Trophoblast cell (in vitro differentiated cells and primary cell): ENCODE results near the gene KCNJ15.
"Not testable (repeated sequence)": the region's sequence is repeated elsewhere in the genome, so short reads cannot be mapped to it uniquely, and the experiment has no call there.

Experiments
- DNase-seq, 2 donors: peaks; one replicate each; pipeline ENCODE4 v3.0.0-alpha.2; 2016
- H2AFZ ChIP-seq: 2 replicates; pipeline ENCODE4 v1.6.1; 2013; ENCODE audit warnings: low read length, moderate library complexity, mild to moderate bottlenecking; ENCODE audit not compliant: insufficient read depth, poor library complexity
- H2AK5ac ChIP-seq: 2 replicates; pipeline ENCODE4 v1.6.1; 2013; ENCODE audit warnings: mild to moderate bottlenecking, low read length
- H2BK120ac ChIP-seq: 2 replicates; pipeline ENCODE4 v1.6.1; 2013; ENCODE audit warnings: low read length, mild to moderate bottlenecking, moderate library complexity; ENCODE audit not compliant: insufficient read depth, poor library complexity
- H2BK12ac ChIP-seq: 2 replicates; pipeline ENCODE4 v1.6.1; 2013; ENCODE audit warnings: mild to moderate bottlenecking, low read length, moderate library complexity
- H2BK5ac ChIP-seq: 2 replicates; pipeline ENCODE4 v1.6.1; 2013; ENCODE audit warnings: low read length, low read depth, moderate library complexity, mild to moderate bottlenecking; ENCODE audit not compliant: poor library complexity
- H3K14ac ChIP-seq: 2 replicates; pipeline ENCODE4 v1.6.1; 2013; ENCODE audit warnings: mild to moderate bottlenecking, low read length
- H3K18ac ChIP-seq: 2 replicates; pipeline ENCODE4 v1.6.1; 2013; ENCODE audit warnings: mild to moderate bottlenecking, low read length
- H3K23ac ChIP-seq: 2 replicates; pipeline ENCODE4 v1.6.1; 2013; ENCODE audit warnings: low read length
- H3K27ac ChIP-seq: 2 replicates; pipeline ENCODE4 v1.5.1; 2013; ENCODE audit warnings: low read depth, mild to moderate bottlenecking, inconsistent platforms, low read length, moderate library complexity
- H3K27me3 ChIP-seq: 2 replicates; pipeline ENCODE4 v1.6.1; 2013; ENCODE audit warnings: inconsistent platforms, mild to moderate bottlenecking, low read length, moderate library complexity; ENCODE audit not compliant: insufficient read depth
- H3K36me3 ChIP-seq, 2 experiments: 1 replicate in 1 of 2; 2 replicates in 1 of 2; pipeline ENCODE4 v1.6.1; 2013; ENCODE audit warnings: low read length in 2 of 2, mild to moderate bottlenecking in 2 of 2, moderate library complexity in 1 of 2; ENCODE audit not compliant: insufficient read depth in 2 of 2, control insufficient read depth in 1 of 2
- H3K4ac ChIP-seq: 2 replicates; pipeline ENCODE4 v1.6.1; 2013; ENCODE audit warnings: low read depth, mild to moderate bottlenecking, low read length, moderate library complexity
- H3K4me1 ChIP-seq, 2 experiments: 1 replicate in 1 of 2; 2 replicates in 1 of 2; pipeline ENCODE4 v1.6.1; 2013; ENCODE audit warnings: low read length in 2 of 2, mild to moderate bottlenecking in 2 of 2, moderate library complexity in 1 of 2; ENCODE audit not compliant: insufficient read depth in 2 of 2, control insufficient read depth in 1 of 2
- H3K4me2 ChIP-seq: 2 replicates; pipeline ENCODE4 v1.6.1; 2013; ENCODE audit warnings: inconsistent platforms, mild to moderate bottlenecking, low read length, moderate library complexity
- H3K4me3 ChIP-seq: 2 replicates; pipeline ENCODE4 v1.5.1; 2013; ENCODE audit warnings: mild to moderate bottlenecking, low read depth, low read length, inconsistent platforms
- H3K79me1 ChIP-seq: one replicate; pipeline ENCODE4 v1.6.1; 2013; ENCODE audit warnings: low read length
- H3K79me2 ChIP-seq: 2 replicates; pipeline ENCODE4 v1.6.1; 2013; ENCODE audit warnings: low read length, mild to moderate bottlenecking; ENCODE audit not compliant: control insufficient read depth, insufficient read depth, poor library complexity
- H3K9ac ChIP-seq: 2 replicates; pipeline ENCODE4 v1.6.1; 2013; ENCODE audit warnings: mild to moderate bottlenecking, low read length
- H3K9me3 ChIP-seq: 2 replicates; pipeline ENCODE4 v1.6.1; 2013; ENCODE audit warnings: low read depth, mild to moderate bottlenecking, control low read depth, inconsistent platforms, low read length; ENCODE audit not compliant: insufficient read depth
- H4K12ac ChIP-seq: 2 replicates; pipeline ENCODE4 v1.6.1; 2013; ENCODE audit warnings: low read depth, mild to moderate bottlenecking, low read length, moderate library complexity
- H4K8ac ChIP-seq: 2 replicates; pipeline ENCODE4 v1.6.1; 2013; ENCODE audit warnings: low read depth, mild to moderate bottlenecking, low read length, moderate library complexity
- H4K91ac ChIP-seq: one replicate; pipeline ENCODE4 v1.6.1; 2013; ENCODE audit warnings: low read depth, mild to moderate bottlenecking, low read length, moderate library complexity
- WGBS: extraction: QIAGEN DNeasy Blood & Tissue Kit; methylation state at CpG from one replicate; pipeline ENCODE4 v1.1.7; 2013; ENCODE audit warnings: missing lambda C conversion rate; ENCODE audit not compliant: insufficient read length, insufficient coverage; ENCODE audit errors: extremely low coverage; 5-methylcytosine and 5-hydroxymethylcytosine counted together

KCNJ15 gene

DNA sequence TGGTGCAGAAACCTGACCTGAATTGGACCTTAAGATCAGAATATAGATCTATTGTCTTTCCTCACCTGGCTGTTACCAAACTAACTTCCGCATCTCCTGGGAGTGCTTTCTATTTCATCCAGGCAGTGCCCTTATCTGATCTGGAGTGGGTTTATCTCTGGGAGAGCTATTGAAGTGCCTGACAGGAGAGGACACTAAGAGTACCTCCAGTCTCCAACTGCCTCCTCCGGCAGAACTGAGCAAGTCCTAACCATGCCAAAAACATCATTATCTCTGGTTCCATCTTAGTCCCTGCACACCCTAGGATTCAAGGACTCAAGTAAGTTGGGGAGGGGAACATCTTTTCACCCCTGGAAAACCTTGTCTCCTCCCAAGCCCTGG lies 12.4 kb upstream of the KCNJ15 start:
- H2BK5ac ChIP-seq: no peak overlapping the region
- no CpG with 5 or more reads among the region's 2 CpGs for WGBS

DNA sequence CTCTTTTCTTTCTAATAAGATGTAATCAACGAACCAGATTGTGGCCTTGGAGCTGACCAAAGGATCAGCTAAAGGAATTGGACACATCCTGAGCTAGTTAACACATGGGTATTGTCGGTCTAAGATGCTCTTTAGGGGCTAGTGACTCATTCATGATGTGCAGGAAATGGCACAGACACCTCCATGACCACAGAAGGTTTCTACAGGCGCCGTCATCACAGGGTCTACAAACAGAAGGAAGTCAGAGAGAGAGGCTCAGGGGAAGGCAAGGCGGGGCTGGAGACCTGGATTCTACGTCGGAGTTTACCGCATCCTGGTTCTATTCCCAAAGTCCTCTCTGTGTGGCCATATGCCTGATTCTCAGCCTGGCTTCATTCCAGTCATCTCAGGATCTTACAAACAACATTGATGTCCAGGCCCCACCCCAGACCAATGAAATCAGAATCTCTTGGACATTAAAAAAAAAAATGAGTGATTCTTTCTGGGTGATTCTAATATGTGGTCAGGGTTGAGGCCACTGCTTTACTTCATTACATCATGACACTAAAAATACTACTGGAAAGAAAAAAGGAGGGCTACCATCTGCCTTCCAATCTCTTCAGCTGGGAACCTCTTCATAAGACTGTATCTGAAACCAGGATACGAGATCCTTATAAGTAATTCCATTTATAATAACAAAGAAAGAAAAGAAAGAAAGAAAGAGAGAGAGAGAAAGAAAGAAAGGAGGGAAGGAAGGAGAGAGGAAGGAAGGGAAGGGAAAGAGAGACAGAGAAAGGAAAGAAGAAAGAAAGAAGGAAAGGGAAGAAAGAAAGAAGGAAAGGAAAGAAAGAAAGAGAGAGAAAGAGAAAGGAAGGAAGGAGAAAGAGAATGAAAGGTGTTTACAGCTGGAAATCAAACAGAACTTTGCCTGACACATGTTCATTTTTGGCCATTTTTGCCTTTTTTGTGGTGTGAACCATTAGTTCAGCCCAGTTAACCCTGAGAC lies 11.6 kb upstream of the KCNJ15 start:
- H4K91ac ChIP-seq: no peak overlapping the region
- no peaks in the 10 kb centered on the region for H3K27me3 ChIP-seq
- H3K36me3 ChIP-seq: no peaks in the 10 kb centered on the region
- peaks cover 0 to 10% of the 10 kb centered on the region in 2 experiments for H3K4me1 ChIP-seq
- no peak overlapping the region for H2BK120ac ChIP-seq
- no CpG with 5 or more reads among the region's 9 CpGs for WGBS
- H3K4me3 ChIP-seq: no peak overlapping the region
- no peak overlapping the region for H3K9ac ChIP-seq
- H3K9me3 ChIP-seq: no peaks in the 10 kb centered on the region
- H3K18ac ChIP-seq: no peak overlapping the region
- no peak overlapping the region for H2BK5ac ChIP-seq
- H2AK5ac ChIP-seq: no peak overlapping the region
- DNase-seq: peak in 1 of 2 donors; percentile 51
- H4K8ac ChIP-seq: no peak overlapping the region
- no peak overlapping the region for H3K4ac ChIP-seq
- no peak overlapping the region for H3K14ac ChIP-seq
- H3K23ac ChIP-seq: no peak overlapping the region
- no peak overlapping the region for H3K27ac ChIP-seq
- H2BK12ac ChIP-seq: no peak overlapping the region
- H4K12ac ChIP-seq: no peak overlapping the region
- H3K79me2 ChIP-seq: no peaks in the 10 kb centered on the region
- no peak overlapping the region for H3K4me2 ChIP-seq
- no peak overlapping the region for H2AFZ ChIP-seq
- H3K79me1 ChIP-seq: no peaks in the 10 kb centered on the region

More for the DNA sequence above, 12.4 kb upstream of the KCNJ15 start:
- no peak overlapping the region for H3K27ac ChIP-seq
- H3K18ac ChIP-seq: no peak overlapping the region
- no peak overlapping the region for H3K4me2 ChIP-seq
- H2BK120ac ChIP-seq: no peak overlapping the region
- peak overlapping the region; percentile 10 for H2BK12ac ChIP-seq
- DNase-seq: peak; percentile 42 to 78
- H4K91ac ChIP-seq: no peak overlapping the region
- no peak overlapping the region for H4K8ac ChIP-seq
- no peak overlapping the region for H4K12ac ChIP-seq
- no peak overlapping the region for H3K4me3 ChIP-seq
- H3K79me1 ChIP-seq: no peaks in the 10 kb centered on the region
- H3K9me3 ChIP-seq: no peaks in the 10 kb centered on the region
- H3K4ac ChIP-seq: no peak overlapping the region
- no peak overlapping the region for H3K14ac ChIP-seq
- no peak overlapping the region for H2AFZ ChIP-seq
- H3K79me2 ChIP-seq: no peaks in the 10 kb centered on the region
- H3K36me3 ChIP-seq: no peaks in the 10 kb centered on the region
- no peak overlapping the region for H3K23ac ChIP-seq
- no peak overlapping the region for H2AK5ac ChIP-seq
- H3K4me1 ChIP-seq: peaks cover 0 to 10% of the 10 kb centered on the region in 2 experiments
- no peaks in the 10 kb centered on the region for H3K27me3 ChIP-seq
- no peak overlapping the region for H3K9ac ChIP-seq

GRCh38 chr21:38246511-38246910 lies 10.3 kb upstream of the KCNJ15 start:
- H2AK5ac ChIP-seq: no peak overlapping the region
- H3K9ac ChIP-seq: no peak overlapping the region
- no peak overlapping the region for H2BK12ac ChIP-seq
- H3K14ac ChIP-seq: no peak overlapping the region
- no peak overlapping the region for H2BK120ac ChIP-seq
- no peak overlapping the region for H3K23ac ChIP-seq
- no peaks in the 10 kb centered on the region for H3K79me1 ChIP-seq
- no peak overlapping the region for H2BK5ac ChIP-seq
- DNase-seq: no peak
- H3K4ac ChIP-seq: no peak overlapping the region
- no peaks in the 10 kb centered on the region for H3K79me2 ChIP-seq
- no peak overlapping the region for H2AFZ ChIP-seq
- no peak overlapping the region for H4K8ac ChIP-seq
- H4K12ac ChIP-seq: no peak overlapping the region
- H3K4me2 ChIP-seq: no peak overlapping the region
- peaks cover 0 to 10% of the 10 kb centered on the region in 2 experiments for H3K4me1 ChIP-seq
- H3K4me3 ChIP-seq: no peak overlapping the region
- no peak overlapping the region for H3K27ac ChIP-seq
- no peak overlapping the region for H4K91ac ChIP-seq
- H3K9me3 ChIP-seq: no peaks in the 10 kb centered on the region
- no peaks in the 10 kb centered on the region for H3K27me3 ChIP-seq
- H3K36me3 ChIP-seq: no peaks in the 10 kb centered on the region
- no peak overlapping the region for H3K18ac ChIP-seq

GRCh38 chr21:38247054-38247453 lies 9.7 kb upstream of the KCNJ15 start:
- not testable (repeated sequence) for H3K79me1 ChIP-seq, H4K8ac ChIP-seq, H3K18ac ChIP-seq, H4K91ac ChIP-seq, H3K4me3 ChIP-seq, H3K9me3 ChIP-seq, H3K27me3 ChIP-seq, H4K12ac ChIP-seq, H2BK12ac ChIP-seq, H2BK120ac ChIP-seq, H3K79me2 ChIP-seq, H2AK5ac ChIP-seq, H3K4me2 ChIP-seq, H3K27ac ChIP-seq, H3K36me3 ChIP-seq, H3K4ac ChIP-seq, H2AFZ ChIP-seq, H2BK5ac ChIP-seq, DNase-seq, H3K14ac ChIP-seq, H3K23ac ChIP-seq, H3K9ac ChIP-seq
- 100% methylated on average over 1 of the region's 2 CpGs for WGBS
- H3K4me1 ChIP-seq: peaks cover 0 to 10% of the 10 kb centered on the region in 2 experiments
